Stomach (tissue), 4 donors: ENCODE measurements around the gene C11orf21.

Experiments used
- CTCF ChIP-seq, 7 experiments: fragments of 450-650 bp in 4 of 7; fragments of 200-600 bp in 3 of 7; sonication (generic) in 3 of 7; IDR thresholded peaks; one replicate each; pipeline ENCODE4 v1.5.1; 2016 to 2019; ENCODE audit warnings: antibody characterized with exemption in 7 of 7, control low read depth in 2 of 7, mild to moderate bottlenecking in 1 of 7
- EP300 ChIP-seq: sonication (generic); formaldehyde crosslinking; IDR thresholded peaks from one replicate; pipeline ENCODE4 v1.6.1; 2017; ENCODE audit warnings: antibody characterized with exemption
- POLR2A ChIP-seq, 4 donors: fragments of 450-650 bp; IDR thresholded peaks; one replicate each; pipeline ENCODE4 v1.6.1; 2016; ENCODE audit warnings: antibody characterized with exemption in 4 of 4, control low read depth in 2 of 4, mild to moderate bottlenecking in 1 of 4, moderate library complexity in 1 of 4
- POLR2AphosphoS5 ChIP-seq, 3 donors: sonication (generic); formaldehyde crosslinking; IDR thresholded peaks; one replicate each; pipeline ENCODE4 v1.6.1; 2016; ENCODE audit warnings: antibody characterized with exemption in 3 of 3

- TF ChIP-seq CTCF (IDR thresholded peaks at IDR 0.05) (no peak), POLR2A (IDR thresholded peaks at IDR 0.05) (no peak), POLR2AphosphoS5 (IDR thresholded peaks at IDR 0.05) (no peak), EP300 (no peak)
These were observed 4.2 kb upstream of the C11orf21 start for GRCh38 chr11:2305788-2306451.
